C4-2B (cell line): ENCODE data around the gene NKTR.

Experiments
- H3K27ac ChIP-seq: fragments of 450-650 bp; 2 replicates; pipeline ENCODE4 v1.5.1; 2017
- CTCF ChIP-seq: fragments of 450-650 bp; conservative IDR thresholded peaks from 2 replicates; pipeline ENCODE4 v1.5.1; 2017; ENCODE audit warnings: mild to moderate bottlenecking
- ZFX ChIP-seq: fragments of 450-650 bp; IDR thresholded peaks from 2 replicates; pipeline ENCODE4 v1.6.1; 2017

NKTR gene

GRCh38 chr3:42693530-42693930 lies 93.0 kb downstream of the NKTR start:
- no peak for TF ChIP-seq CTCF
- no peak for TF ChIP-seq ZFX

GRCh38 chr3:42694366-42694765 lies 93.9 kb downstream of the NKTR start:
- TF ChIP-seq ZFX (no peak), CTCF (no peak)
- no peak overlapping the region for H3K27ac ChIP-seq

More at GRCh38 chr3:42693530-42693930, 93.0 kb downstream of the NKTR start:
- H3K27ac ChIP-seq: no peak overlapping the region

- TF ChIP-seq CTCF (no peak), ZFX (no peak)
Observed at GRCh38 chr3:42696356-42697288, 96.1 kb downstream of the NKTR start.

GRCh38 chr3:42697289-42698051 lies 97.0 kb downstream of the NKTR start:
- no peak overlapping the region for H3K27ac ChIP-seq
- TF ChIP-seq ZFX (no peak), CTCF (no peak)

More at GRCh38 chr3:42696356-42697288, 96.1 kb downstream of the NKTR start:
- no peak overlapping the region for H3K27ac ChIP-seq
